ENCODE measurements around the gene EP400. TPM values are rescaled to one million over a fixed set of nuclear protein-coding genes. Genes with fewer than 3 reads are reported as not detected.

The EP400 gene
- total and polyA plus RNA-seq, 8 donors: 5.2 to 39.8 (median 21.6) TPM

GRCh38 chr12:132056951-132057350, 107.2 kb downstream of the EP400 start:
- Histone ChIP-seq H3K9me3 (no peaks in the 10 kb centered on the region), H3K36me3 (peaks cover 50 to 95% (median 94%) of the 10 kb centered on the region in 4 donors), H3K4me1 (no peaks in the 10 kb centered on the region), H3K27ac (no peak overlapping the region), H3K27me3 (no peaks in the 10 kb centered on the region), H3K4me3 (no peak overlapping the region)
- 84 to 94% (median 90%) methylated on average over 5 of the region's 5 CpGs for WGBS, 5 donors
- intact Hi-C loops (cut with DNase I; ENCODE audit: low total_unique reads): no loop called here
- no peak for TF ChIP-seq EP300 (IDR thresholded peaks at IDR 0.05)
- no peak for TF ChIP-seq POLR2AphosphoS5 (IDR thresholded peaks at IDR 0.05)
- TF ChIP-seq CTCF (IDR thresholded peaks at IDR 0.05): no peak
- TF ChIP-seq POLR2A (IDR thresholded peaks at IDR 0.05): no peak
- no peak for DNase-seq

DNA sequence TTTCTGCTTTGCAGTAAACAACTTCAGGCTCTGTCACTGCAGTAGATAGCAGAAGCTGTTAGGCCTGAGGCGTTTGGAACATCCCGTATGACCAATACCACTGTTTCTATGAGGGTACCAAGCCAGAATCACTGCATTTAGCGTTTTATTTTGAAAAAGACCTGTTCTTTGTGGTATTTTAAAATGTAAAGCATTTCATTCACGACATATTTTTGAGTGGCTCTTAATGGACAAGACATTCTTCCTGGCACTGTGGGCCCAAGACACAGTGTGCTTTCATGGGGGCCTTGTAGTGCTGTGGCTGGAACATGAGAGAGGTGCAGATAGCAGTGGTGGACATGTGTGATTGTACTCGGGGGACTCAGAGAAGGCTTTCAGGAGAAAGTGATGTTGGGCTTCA, 107.9 kb downstream of the EP400 start:
- intact Hi-C loops (cut with DNase I; ENCODE audit: low total_unique reads): no loop called here
- no peak for TF ChIP-seq EP300 (IDR thresholded peaks at IDR 0.05)
- no peak for DNase-seq
- Histone ChIP-seq H3K27ac (no peak overlapping the region), H3K36me3 (peaks cover 52 to 95% (median 94%) of the 10 kb centered on the region in 4 donors), H3K4me3 (no peak overlapping the region), H3K9me3 (no peaks in the 10 kb centered on the region), H3K27me3 (no peaks in the 10 kb centered on the region), H3K4me1 (no peaks in the 10 kb centered on the region)
- 89 to 97% (median 93%) methylated on average over 5 of the region's 5 CpGs for WGBS, 5 donors

- H3K4me1 ChIP-seq: no peaks in the 10 kb centered on the region
- intact Hi-C loops (cut with DNase I; ENCODE audit: low total_unique reads): no loop called here
- WGBS, 5 donors: 73 to 90% (median 86%) methylated on average over 7 of the region's 7 CpGs
- H3K4me3 ChIP-seq: no peak overlapping the region
- no peak overlapping the region for H3K27ac ChIP-seq
- no peak for DNase-seq
- no peaks in the 10 kb centered on the region for H3K27me3 ChIP-seq
- no peaks in the 10 kb centered on the region for H3K9me3 ChIP-seq
- TF ChIP-seq CTCF (IDR thresholded peaks at IDR 0.05) (no peak), POLR2AphosphoS5 (IDR thresholded peaks at IDR 0.05) (peak in 1 of 3 donors; percentile 25)
- peaks cover 45 to 95% (median 94%) of the 10 kb centered on the region in 4 donors for H3K36me3 ChIP-seq
Observed at GRCh38 chr12:132061197-132061596, 111.5 kb downstream of the EP400 start.

DNA sequence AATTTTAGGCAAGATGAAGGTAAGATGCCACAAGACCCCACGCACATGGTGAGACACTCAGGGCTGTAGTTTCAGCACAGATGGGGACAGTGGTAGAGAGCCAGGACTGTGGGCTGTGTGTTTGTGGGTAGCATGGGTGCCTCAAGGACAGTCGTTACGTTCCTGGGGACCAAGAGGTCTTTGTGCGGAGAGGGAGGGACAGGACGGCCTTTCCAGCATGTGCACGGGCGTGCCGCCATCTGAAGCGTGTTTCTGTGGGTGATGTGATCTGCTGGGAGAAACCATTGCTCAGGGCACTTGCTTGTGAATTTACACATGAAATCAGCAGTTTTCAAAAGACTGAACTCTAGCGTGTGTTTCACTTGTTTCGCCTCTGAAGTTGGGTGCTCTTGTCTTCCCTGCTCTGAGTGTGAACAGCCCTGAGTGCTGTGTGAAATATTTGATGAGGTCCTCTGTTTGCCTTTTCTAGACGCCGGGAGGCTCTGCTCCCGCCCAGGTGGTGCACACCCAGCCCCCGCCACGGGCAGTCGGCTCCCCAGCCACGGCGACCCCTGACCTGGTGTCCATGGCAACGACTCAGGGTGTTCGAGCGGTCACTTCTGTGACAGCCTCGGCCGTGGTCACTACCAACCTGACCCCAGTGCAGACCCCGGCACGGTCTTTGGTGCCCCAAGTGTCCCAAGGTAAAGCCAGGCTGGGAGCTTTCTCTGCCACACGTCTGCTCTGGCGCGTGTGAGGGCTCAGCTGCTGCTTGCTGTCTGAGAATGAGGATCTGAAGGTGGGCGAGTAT, 112.1 kb downstream of the EP400 start:
- Histone ChIP-seq H3K9me3 (no peaks in the 10 kb centered on the region), H3K27me3 (no peaks in the 10 kb centered on the region), H3K27ac (no peak overlapping the region), H3K4me1 (no peaks in the 10 kb centered on the region), H3K36me3 (peaks cover 45 to 95% (median 94%) of the 10 kb centered on the region in 4 donors), H3K4me3 (no peak overlapping the region)
- TF ChIP-seq EP300 (IDR thresholded peaks at IDR 0.05): no peak
- no peak for TF ChIP-seq POLR2A (IDR thresholded peaks at IDR 0.05)
- no peak for TF ChIP-seq CTCF (IDR thresholded peaks at IDR 0.05)
- no peak for TF ChIP-seq POLR2AphosphoS5 (IDR thresholded peaks at IDR 0.05)
- 71 to 83% (median 80%) methylated on average over 22 to 30 of the region's 30 CpGs for WGBS, 5 donors
- intact Hi-C loops (cut with DNase I; ENCODE audit: low total_unique reads): no loop called here
- no peak for DNase-seq

GRCh38 chr12:132062481-132062880, 112.7 kb downstream of the EP400 start:
- TF ChIP-seq POLR2A (IDR thresholded peaks at IDR 0.05) (no peak), EP300 (IDR thresholded peaks at IDR 0.05) (no peak), POLR2AphosphoS5 (IDR thresholded peaks at IDR 0.05) (no peak), CTCF (IDR thresholded peaks at IDR 0.05) (no peak)
- 87 to 91% (median 89%) methylated on average over 14 of the region's 14 CpGs for WGBS, 5 donors
- peaks cover 50 to 95% (median 94%) of the 10 kb centered on the region in 4 donors for H3K36me3 ChIP-seq
- no peak overlapping the region for H3K4me3 ChIP-seq
- H3K27ac ChIP-seq: no peak overlapping the region
- H3K27me3 ChIP-seq: no peaks in the 10 kb centered on the region
- no peaks in the 10 kb centered on the region for H3K4me1 ChIP-seq
- intact Hi-C loops (cut with DNase I; ENCODE audit: low total_unique reads): no loop called here
- no peaks in the 10 kb centered on the region for H3K9me3 ChIP-seq
- DNase-seq: no peak
